K562 (cell line): ENCODE measurements around the gene VWA8. TPM values are rescaled to one million over a fixed set of nuclear protein-coding genes. Genes with fewer than 3 reads are reported as not detected.

ENCODE experiments used
- ATAC-seq: fragments of 200-7000 bp; cut with Tn5 transposase; 3 replicates; pipeline ENCODE4 v1.9.1; 2020; ENCODE audit warnings: moderate library complexity
- BruUV-seq: library from RNA; stranded (reverse); fragments of 400-500 nt; replicated peaks from 2 replicates; lab custom pipeline; 2021; lab: Mats Ljungman, UMichigan
- CTCF ChIA-PET: fragments of 300-600 bp; formaldehyde crosslinking; extraction: SDS; loops from one replicate; lab custom pipeline; 2021; ENCODE audit warnings: low intra/inter-chr PET ratio; lab: Yijun Ruan, JAX
- POLR2A ChIA-PET: fragments of 300-600, 350-650 bp; sonication (Branson Sonifier 250); formaldehyde crosslinking; extraction: SDS; loops from one replicate; lab custom pipeline; 2021; ENCODE audit warnings: antibody characterized with exemption, inconsistent platforms; lab: Yijun Ruan, JAX
- DNase-seq, 4 experiments: peaks; one replicate each; pipeline versions ENCODE4 v3.0.0 to v3.0.0-alpha.2; 2011 to 2018; ENCODE audit warnings: low spot score in 3 of 4, mixed read lengths in 3 of 4; ENCODE audit errors: extremely low read depth in 1 of 4
- FAIRE-seq: peaks from 2 replicates; lab custom pipeline; 2011; peaks lifted over from hg19 to GRCh38; lab: Jason Lieb, UNC
- H2AFZ ChIP-seq: 2 replicates; pipeline ENCODE4 v1.6.0; 2011; ENCODE audit warnings: low read depth, low read length, control low read depth, inconsistent platforms
- H3K27ac ChIP-seq: fragments of 200-600 bp; 3 replicates; pipeline ENCODE4 v1.8.0; 2011; ENCODE audit warnings: low read depth, mild to moderate bottlenecking, control low read depth, inconsistent platforms, low read length, moderate library complexity, mixed read lengths; ENCODE audit errors: extremely low read depth
- H3K27me3 ChIP-seq, 2 experiments: fragments of 300-600 bp in 1 of 2; 2 replicates in 1 of 2; 3 replicates in 1 of 2; pipeline versions ENCODE4 v1.6.0 to v1.8.0; 2011; ENCODE audit warnings: inconsistent platforms in 2 of 2, low read length in 2 of 2, mild to moderate bottlenecking in 1 of 2, mixed read lengths in 1 of 2, moderate library complexity in 1 of 2; ENCODE audit not compliant: control insufficient read depth in 2 of 2, insufficient read depth in 2 of 2
- H3K36me3 ChIP-seq: fragments of 300-600 bp; 3 replicates; pipeline ENCODE4 v1.8.0; 2011; ENCODE audit warnings: mild to moderate bottlenecking, low read length, inconsistent platforms; ENCODE audit not compliant: control insufficient read depth, insufficient read depth
- H3K4me1 ChIP-seq, 2 experiments: fragments of 200-600 bp in 1 of 2; replicated peaks in 1 of 2; 2 replicates in 1 of 2; 3 replicates in 1 of 2; pipeline versions ENCODE4 v1.5.1 to v1.8.0; 2011; ENCODE audit warnings: inconsistent platforms in 2 of 2, low read length in 2 of 2, mild to moderate bottlenecking in 1 of 2, mixed read lengths in 1 of 2, moderate library complexity in 1 of 2; ENCODE audit not compliant: control insufficient read depth in 2 of 2, insufficient read depth in 2 of 2
- H3K4me2 ChIP-seq: 2 replicates; pipeline ENCODE4 v1.6.1; 2011; ENCODE audit warnings: low read length, control low read depth, inconsistent platforms, mixed read lengths; ENCODE audit not compliant: insufficient read depth
- H3K4me3 ChIP-seq: fragments of 200-600 bp; sonication (generic), shearing (Covaris generic); 2 replicates; pipeline ENCODE4 v1.5.1; 2016; ENCODE audit warnings: control low read depth, inconsistent platforms
- H3K79me2 ChIP-seq: fragments of 200-600 bp; 3 replicates; pipeline ENCODE4 v1.8.0; 2011; ENCODE audit warnings: low read length, inconsistent platforms; ENCODE audit not compliant: control insufficient read depth, insufficient read depth
- H3K9ac ChIP-seq, 2 experiments: 2 replicates each; pipeline versions ENCODE4 v1.6.0 to v1.6.1; 2011; ENCODE audit warnings: low read depth in 2 of 2, low read length in 2 of 2, control low read depth in 1 of 2, inconsistent platforms in 1 of 2, mild to moderate bottlenecking in 1 of 2, mixed read lengths in 1 of 2; ENCODE audit not compliant: insufficient read depth in 1 of 2
- H3K9me1 ChIP-seq: one replicate; pipeline ENCODE4 v1.6.0; 2011; ENCODE audit warnings: inconsistent platforms, mild to moderate bottlenecking, low read length, moderate library complexity; ENCODE audit not compliant: control insufficient read depth, insufficient read depth
- H3K9me3 ChIP-seq: replicated peaks from 2 replicates; pipeline ENCODE4 v1.5.1; 2011; ENCODE audit warnings: low read depth, low read length, inconsistent platforms; ENCODE audit not compliant: control insufficient read depth, insufficient read depth
- H4K20me1 ChIP-seq: replicated peaks from 2 replicates; pipeline ENCODE4 v1.6.1; 2011; ENCODE audit warnings: low read length, inconsistent platforms, mixed read lengths; ENCODE audit not compliant: control insufficient read depth, insufficient read depth
- ARNT ChIP-seq, 2 experiments: fragments of 450-650 bp; IDR thresholded peaks; 2 replicates each; pipeline ENCODE4 v1.6.1; 2016; ENCODE audit warnings: mild to moderate bottlenecking in 1 of 2
- E4F1 ChIP-seq: fragments of 250-450 bp; sonication (Bioruptor Pico); IDR thresholded peaks from 2 replicates; pipeline ENCODE4 v1.5.0; 2021; ENCODE audit warnings: mild to moderate bottlenecking, borderline replicate concordance
- SNIP1 ChIP-seq: fragments of 450-650 bp; IDR thresholded peaks from 2 replicates; pipeline ENCODE4 v1.7.1; 2017; ENCODE audit warnings: low read depth, mild to moderate bottlenecking
- ZBTB49 ChIP-seq: sonication (generic); formaldehyde crosslinking; IDR thresholded peaks from 2 replicates; pipeline ENCODE4 v1.8.0; 2022; ENCODE audit warnings: missing genetic modification reagents, mild to moderate bottlenecking, borderline replicate concordance
- WGBS: fragments of 100-300 bp; shearing (Covaris generic); methylation state at CpG from one replicate; pipeline ENCODE4 v1.1.6; 2016; ENCODE audit warnings: low coverage, mixed read lengths; ENCODE audit not compliant: insufficient coverage; ENCODE audit errors: missing lambda C conversion rate; 5-methylcytosine and 5-hydroxymethylcytosine counted together
- in situ Hi-C: fragments of 300-500 bp; cut with MboI; formaldehyde crosslinking; loops from 4 replicates; pipeline ENCODE4 v1.15.0; 2018; ENCODE audit warnings: inconsistent platforms, mixed read lengths
- intact Hi-C: fragments of 100-400 bp; cut with micrococcal nuclease; formaldehyde crosslinking; loops from 2 replicates; pipeline ENCODE4 v1.14.2; 2022
- polyA plus RNA-seq, 8 experiments: library from polyadenylated mRNA; depleted of rRNA in 4 of 8; stranded (reverse) in 5 of 8; unstranded in 3 of 8; fragments of >200 nt; fragmentation: Nextera tagmentation in 2 of 8; fragmentation: Illumina TruSeq in 1 of 8; extraction: Ambion mirVana in 2 of 8; extraction: Trizol in 1 of 8; gene quantifications; 2 replicates each; pipeline versions ENCODE4 v1.2.1 to v1.2.3, GENCODE V29; 2011 to 2014; ENCODE audit warnings: inconsistent platforms in 1 of 8, missing spikeins in 1 of 8
- total RNA-seq, 7 experiments: library from RNA; depleted of rRNA in 6 of 7; stranded (reverse); fragments of >200 nt in 6 of 7; fragmentation: Illumina TruSeq in 2 of 7; extraction: Trizol in 2 of 7; gene quantifications; 2 replicates each; pipeline versions ENCODE4 v1.2.1 to v1.2.3, GENCODE V29; 2011 to 2021; ENCODE audit warnings: low replicate concordance in 1 of 7

VWA8 gene
- total and polyA plus RNA-seq, 9 of the 15 experiments (the other 6 are each of a cell fraction or from before 2014, with no cell fraction given) = 2.1 to 18.5 (median 13.3) TPM

- TF ChIP-seq SNIP1 = no peak
- TF ChIP-seq E4F1 = no peak
- TF ChIP-seq ARNT (IDR thresholded peaks at IDR 0.05) = no peak
- no peak for TF ChIP-seq ZBTB49
- TF ChIP-seq, all 486 proteins: peak for 0
These were observed 280.0 kb downstream of the VWA8 start for GRCh38 chr13:41680900-41681299.

More at GRCh38 chr13:41680900-41681299, 280.0 kb downstream of the VWA8 start:
- in situ Hi-C loops = no loop called here
- no peaks in the 10 kb centered on the region for H3K27me3 ChIP-seq
- DNase-seq (no peak), FAIRE-seq (no peak), ATAC-seq (no peak)
- no peaks in the 10 kb centered on the region for H3K9me1 ChIP-seq
- H3K4me1 ChIP-seq = no peaks in the 10 kb centered on the region
- no peaks in the 10 kb centered on the region for H3K9me3 ChIP-seq
- WGBS = 72% methylated on average over 2 of the region's 2 CpGs
- no peak overlapping the region for H3K9ac ChIP-seq
- POLR2A ChIA-PET = no interaction called here
- intact Hi-C loops = no loop called here
- no TSS peak for BruUV-seq
- H3K79me2 ChIP-seq = no peaks in the 10 kb centered on the region
- no peak overlapping the region for H3K4me3 ChIP-seq
- H2AFZ ChIP-seq = no peak overlapping the region
- H3K27ac ChIP-seq = no peak overlapping the region
- no peak overlapping the region for H3K4me2 ChIP-seq
- H4K20me1 ChIP-seq = no peaks in the 10 kb centered on the region
- CTCF ChIA-PET = no interaction called here
- H3K36me3 ChIP-seq = peaks cover 28% of the 10 kb centered on the region; the same call in 2 of the 3 replicates
